HepG2 (cell line): ENCODE measurements around the gene SMIM10L2A. TPM values are rescaled to one million over a fixed set of nuclear protein-coding genes. Genes with fewer than 3 reads are reported as not detected.

ENCODE experiments used
- ATAC-seq: fragments of 200-7000 bp; cut with Tn5 transposase; 3 replicates; pipeline ENCODE4 v1.9.1; 2020; ENCODE audit warnings: mild to moderate bottlenecking, moderate library complexity
- BruUV-seq: library from RNA; stranded (reverse); fragments of 400-500 nt; replicated peaks from 2 replicates; lab custom pipeline; 2021; lab: Mats Ljungman, UMichigan
- CTCF ChIA-PET: fragments of 300-600 bp; formaldehyde crosslinking; extraction: SDS; loops from one replicate; lab custom pipeline; 2021; ENCODE audit warnings: low total read pairs, inconsistent platforms, low intra/inter-chr PET ratio; lab: Yijun Ruan, JAX
- POLR2A ChIA-PET: fragments of 350-600 bp; sonication (Branson Sonifier 250); formaldehyde crosslinking; loops from one replicate; lab custom pipeline; 2020; ENCODE audit warnings: antibody characterized with exemption, inconsistent platforms; lab: Yijun Ruan, JAX
- DNase-seq: peaks from one replicate; pipeline ENCODE4 v3.0.0-alpha.2; 2015; ENCODE audit warnings: low spot score
- FAIRE-seq: peaks from 3 replicates; lab custom pipeline; 2011; peaks lifted over from hg19 to GRCh38; lab: Jason Lieb, UNC
- H2AFZ ChIP-seq: one replicate; pipeline ENCODE4 v1.6.1; 2011; ENCODE audit warnings: low read length, inconsistent platforms
- H3K27ac ChIP-seq: fragments of 300-600 bp; 3 replicates; pipeline ENCODE4 v1.8.0; 2011; ENCODE audit warnings: mixed run types, mild to moderate bottlenecking, mixed read lengths, low read length, inconsistent platforms; ENCODE audit not compliant: insufficient read depth; ENCODE audit errors: extremely low read length
- H3K27me3 ChIP-seq, 2 experiments: fragments of 200-600 bp in 1 of 2; 2 replicates in 1 of 2; 3 replicates in 1 of 2; pipeline versions ENCODE4 v1.6.0 to v1.8.0; 2011; ENCODE audit warnings: low read length in 2 of 2, mild to moderate bottlenecking in 2 of 2, moderate library complexity in 2 of 2, inconsistent platforms in 1 of 2; ENCODE audit not compliant: insufficient read depth in 2 of 2, control insufficient read depth in 1 of 2
- H3K36me3 ChIP-seq, 2 experiments: fragments of 200-600 bp in 1 of 2; replicated peaks in 1 of 2; 2 replicates in 1 of 2; 3 replicates in 1 of 2; pipeline versions ENCODE4 v1.5.1 to v1.8.0; 2011; ENCODE audit warnings: low read length in 2 of 2, inconsistent platforms in 1 of 2; ENCODE audit not compliant: insufficient read depth in 2 of 2, control insufficient read depth in 1 of 2
- H3K4me1 ChIP-seq: 2 replicates; pipeline ENCODE4 v1.5.1; 2012; ENCODE audit warnings: low read length, inconsistent platforms; ENCODE audit not compliant: insufficient read depth
- H3K4me2 ChIP-seq: 2 replicates; pipeline ENCODE4 v1.6.0; 2011; ENCODE audit warnings: low read depth, low read length, inconsistent platforms
- H3K4me3 ChIP-seq, 3 experiments: fragments of 200-600 bp in 1 of 3; sonication (generic), shearing (Covaris generic) in 1 of 3; replicated peaks in 1 of 3; 2 replicates each; pipeline ENCODE4 v1.5.1; 2011 to 2016; ENCODE audit warnings: low read length in 3 of 3, inconsistent platforms in 2 of 3, low read depth in 2 of 3, mild to moderate bottlenecking in 2 of 3, control low read depth in 1 of 3, mixed read lengths in 1 of 3; ENCODE audit not compliant: insufficient read depth in 1 of 3
- H3K79me2 ChIP-seq: one replicate; pipeline ENCODE4 v1.6.1; 2011; ENCODE audit warnings: low read length, inconsistent platforms; ENCODE audit not compliant: insufficient read depth
- H3K9ac ChIP-seq: 2 replicates; pipeline ENCODE4 v1.6.0; 2011; ENCODE audit warnings: mild to moderate bottlenecking, low read depth, low read length, inconsistent platforms; ENCODE audit not compliant: insufficient read depth
- H3K9me3 ChIP-seq: 2 replicates; pipeline ENCODE4 v1.5.1; 2012; ENCODE audit warnings: mild to moderate bottlenecking, low read length
- H4K20me1 ChIP-seq: 2 replicates; pipeline ENCODE4 v1.6.0; 2011; ENCODE audit warnings: inconsistent platforms, mild to moderate bottlenecking, low read length, moderate library complexity; ENCODE audit not compliant: insufficient read depth
- HMG20B ChIP-seq: conservative IDR thresholded peaks from 2 replicates; pipeline ENCODE4 v1.6.1; 2016; ENCODE audit warnings: missing genetic modification reagents, missing compliant biosample characterization
- MAF1 ChIP-seq: sonication (generic); formaldehyde crosslinking; IDR thresholded peaks from 2 replicates; pipeline ENCODE4 v1.5.0; 2020; ENCODE audit warnings: missing genetic modification reagents, borderline replicate concordance
- NCOA5 ChIP-seq: sonication (generic); formaldehyde crosslinking; IDR thresholded peaks from 2 replicates; pipeline ENCODE4 v1.4.0; 2020; ENCODE audit warnings: missing genetic modification reagents
- NR2F1 ChIP-seq, 2 experiments: fragments of 450-650 bp in 1 of 2; formaldehyde crosslinking in 1 of 2; IDR thresholded peaks; 2 replicates each; pipeline versions ENCODE4 v1.5.0 to v1.6.1; 2016 to 2020; ENCODE audit warnings: mild to moderate bottlenecking in 1 of 2, missing compliant biosample characterization in 1 of 2, missing genetic modification reagents in 1 of 2, moderate library complexity in 1 of 2
- PLRG1 ChIP-seq: fragments of 450-650 bp; conservative IDR thresholded peaks from 2 replicates; pipeline ENCODE4 v1.6.1; 2016
- RNF2 ChIP-seq: fragments of 450-650 bp; conservative IDR thresholded peaks from 2 replicates; pipeline ENCODE4 v1.6.1; 2016; ENCODE audit warnings: low read depth
- SAFB2 ChIP-seq: sonication (generic); formaldehyde crosslinking; IDR thresholded peaks from 2 replicates; pipeline ENCODE4 v1.5.1; 2020; ENCODE audit warnings: missing genetic modification reagents, low read depth, mild to moderate bottlenecking, borderline replicate concordance
- ZNF598 ChIP-seq: sonication (generic); formaldehyde crosslinking; IDR thresholded peaks from 2 replicates; pipeline ENCODE4 v1.5.1; 2020; ENCODE audit warnings: mild to moderate bottlenecking, missing genetic modification reagents, borderline replicate concordance
- ZNF619 ChIP-seq: sonication (generic); formaldehyde crosslinking; IDR thresholded peaks from 2 replicates; pipeline ENCODE4 v1.4.0; 2020; ENCODE audit warnings: mild to moderate bottlenecking, missing genetic modification reagents
- ZNF672 ChIP-seq: sonication (generic); formaldehyde crosslinking; IDR thresholded peaks from 2 replicates; pipeline ENCODE4 v1.8.1; 2022; ENCODE audit warnings: missing genetic modification reagents
- WGBS: methylation state at CpG from one replicate; pipeline ENCODE4 v1.1.6; 2017; ENCODE audit warnings: low lambda C conversion rate; 5-methylcytosine and 5-hydroxymethylcytosine counted together
- in situ Hi-C: cut with HindIII; loops from 2 replicates; pipeline ENCODE4 v1.10.0; 2017; ENCODE audit warnings: low pct_unique_long_range_greater_than_20kb; ENCODE audit not compliant: extremely low pct_ligation_motif_present
- intact Hi-C: fragments of 100-400 bp; cut with micrococcal nuclease; formaldehyde crosslinking; loops from one replicate; pipeline ENCODE4 v1.10.0; 2022; ENCODE audit not compliant: unreplicated experiment
- polyA plus RNA-seq, 8 experiments: library from polyadenylated mRNA; depleted of rRNA in 3 of 8; stranded (reverse) in 7 of 8; unstranded in 1 of 8; fragments of >200 nt; fragmentation: Illumina TruSeq in 4 of 8; extraction: Trizol in 4 of 8; gene quantifications; 2 replicates each; pipeline versions ENCODE4 v1.2.1 to v1.2.3, GENCODE V29; 2011 to 2016; ENCODE audit warnings: low read depth in 4 of 8, missing spikeins in 1 of 8, mixed read lengths in 1 of 8; ENCODE audit not compliant: insufficient read depth in 1 of 8
- total RNA-seq, 5 experiments: library from RNA; depleted of rRNA; stranded (reverse); fragments of >200 nt; fragmentation: Illumina TruSeq; extraction: Trizol; gene quantifications; 2 replicates each; pipeline ENCODE4 v1.2.3, GENCODE V29; 2016; ENCODE audit warnings: low read depth in 1 of 5
- TF ChIP-seq, protein P1 (sequence below): sonication (generic); formaldehyde crosslinking; IDR thresholded peaks from 2 replicates; pipeline ENCODE4 v1.5.1; 2020; ENCODE audit warnings: missing genetic modification reagents, mild to moderate bottlenecking, borderline replicate concordance
- TF ChIP-seq, protein P2 (sequence below): sonication (generic); formaldehyde crosslinking; IDR thresholded peaks from 2 replicates; pipeline ENCODE4 v1.8.1; 2022; ENCODE audit warnings: low read depth, mild to moderate bottlenecking, missing genetic modification reagents

Gene SMIM10L2A
- total and polyA plus RNA-seq, 2 of the 13 experiments (the other 11 are each of a cell fraction or from before 2014, with no cell fraction given), result not detected

DNA sequence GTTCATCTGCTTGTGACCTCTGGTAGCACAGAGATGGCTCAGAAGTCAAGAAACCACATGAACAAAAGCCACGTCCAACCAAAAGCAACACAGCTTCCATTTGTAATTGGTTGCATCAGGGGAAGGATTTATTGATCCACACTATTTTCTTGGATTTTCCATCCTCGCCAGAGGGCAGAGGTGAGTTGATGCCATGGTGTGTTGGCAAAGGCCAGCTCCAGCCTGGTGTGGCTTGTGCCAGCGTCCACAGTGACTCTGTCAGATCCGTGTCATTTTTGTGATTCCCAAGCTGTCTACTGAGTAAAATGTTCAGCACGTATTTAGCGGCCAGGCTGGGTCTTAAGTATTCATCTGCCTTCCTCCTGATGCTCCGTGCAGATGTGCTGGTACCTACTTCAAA lies 30.0 kb upstream of the SMIM10L2A start:
- Histone ChIP-seq H4K20me1 (no peaks in the 10 kb centered on the region), H3K9ac (no peak overlapping the region), H3K27ac (no peak overlapping the region), H3K4me3 (no peak overlapping the region), H3K4me1 (no peaks in the 10 kb centered on the region), H3K4me2 (no peak overlapping the region), H3K27me3 (no peaks in the 10 kb centered on the region), H3K79me2 (no peaks in the 10 kb centered on the region), H2AFZ (no peak overlapping the region), H3K9me3 (no peaks in the 10 kb centered on the region), H3K36me3 (no peaks in the 10 kb centered on the region)
- no CpG with 5 or more reads among the region's 7 CpGs for WGBS
- BruUV-seq, result no TSS peak
- DNase-seq, result no peak
- in situ Hi-C loops (no loop called here), intact Hi-C loops (no loop called here)
- ChIA-PET POLR2A (no interaction called here), CTCF (no interaction called here)
- ATAC-seq, result no peak
- TF ChIP-seq ZNF672 (CRISPR knock-in tag) (no peak), PLRG1 (no peak), RNF2 (no peak)
- TF ChIP-seq, protein P1, sequence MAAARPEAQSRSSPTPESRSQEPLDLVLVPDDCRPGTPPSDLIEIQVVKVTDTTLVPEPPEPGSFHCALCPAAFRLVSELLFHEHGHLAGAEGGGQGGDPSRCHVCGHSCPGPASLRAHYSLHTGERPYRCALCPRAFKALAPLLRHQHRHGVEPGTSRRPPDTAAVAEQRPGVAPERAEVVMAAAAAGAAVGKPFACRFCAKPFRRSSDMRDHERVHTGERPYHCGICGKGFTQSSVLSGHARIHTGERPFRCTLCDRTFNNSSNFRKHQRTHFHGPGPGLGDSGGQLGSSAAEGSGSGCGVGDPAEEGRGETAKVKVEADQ (CRISPR knock-in tag), result no peak
- no peak for FAIRE-seq

DNA sequence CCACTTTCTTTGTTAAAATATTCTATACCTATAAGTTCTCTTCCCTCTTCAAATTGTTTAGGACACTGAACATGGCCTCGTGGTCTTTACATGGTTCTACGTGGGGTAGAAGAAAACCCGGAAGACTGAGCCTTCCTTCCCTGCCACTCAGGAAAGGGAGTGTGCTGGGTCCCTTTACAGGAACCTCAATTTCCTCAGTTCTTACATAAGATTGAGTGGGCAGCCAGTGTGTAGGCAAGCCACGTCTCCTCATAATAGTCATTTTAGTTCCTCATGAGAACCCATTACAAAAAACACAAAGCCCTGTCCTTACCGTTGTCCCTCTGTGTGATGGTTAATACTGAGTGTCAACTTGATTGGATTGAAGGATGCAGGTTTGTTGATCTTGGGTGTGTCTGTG lies 28.7 kb upstream of the SMIM10L2A start:
- in situ Hi-C loops (no loop called here), intact Hi-C loops (no loop called here)
- ChIA-PET CTCF (no interaction called here), POLR2A (no interaction called here)
- H2AFZ ChIP-seq, result no peak overlapping the region
- no peak for ATAC-seq
- no peak overlapping the region for H3K9ac ChIP-seq
- H3K9me3 ChIP-seq, result no peaks in the 10 kb centered on the region
- no peaks in the 10 kb centered on the region for H3K36me3 ChIP-seq
- H3K4me3 ChIP-seq, result no peak overlapping the region
- WGBS, result 55% methylated on average over 3 of the region's 5 CpGs
- BruUV-seq, result no TSS peak
- no peak for DNase-seq
- no peak for FAIRE-seq
- no peak overlapping the region for H3K4me2 ChIP-seq
- no peaks in the 10 kb centered on the region for H3K79me2 ChIP-seq
- no peaks in the 10 kb centered on the region for H3K27me3 ChIP-seq
- H3K27ac ChIP-seq, result no peak overlapping the region
- no peaks in the 10 kb centered on the region for H4K20me1 ChIP-seq
- H3K4me1 ChIP-seq, result no peaks in the 10 kb centered on the region
- TF ChIP-seq ZNF598 (CRISPR knock-in tag) (no peak), ZNF619 (CRISPR knock-in tag) (no peak), NR2F1 (CRISPR knock-in tag; IDR thresholded peaks at IDR 0.05) (no peak), SAFB2 (CRISPR knock-in tag) (no peak), MAF1 (CRISPR knock-in tag) (no peak), NCOA5 (CRISPR knock-in tag) (no peak), HMG20B (CRISPR knock-in tag) (no peak)
- TF ChIP-seq, protein P2, sequence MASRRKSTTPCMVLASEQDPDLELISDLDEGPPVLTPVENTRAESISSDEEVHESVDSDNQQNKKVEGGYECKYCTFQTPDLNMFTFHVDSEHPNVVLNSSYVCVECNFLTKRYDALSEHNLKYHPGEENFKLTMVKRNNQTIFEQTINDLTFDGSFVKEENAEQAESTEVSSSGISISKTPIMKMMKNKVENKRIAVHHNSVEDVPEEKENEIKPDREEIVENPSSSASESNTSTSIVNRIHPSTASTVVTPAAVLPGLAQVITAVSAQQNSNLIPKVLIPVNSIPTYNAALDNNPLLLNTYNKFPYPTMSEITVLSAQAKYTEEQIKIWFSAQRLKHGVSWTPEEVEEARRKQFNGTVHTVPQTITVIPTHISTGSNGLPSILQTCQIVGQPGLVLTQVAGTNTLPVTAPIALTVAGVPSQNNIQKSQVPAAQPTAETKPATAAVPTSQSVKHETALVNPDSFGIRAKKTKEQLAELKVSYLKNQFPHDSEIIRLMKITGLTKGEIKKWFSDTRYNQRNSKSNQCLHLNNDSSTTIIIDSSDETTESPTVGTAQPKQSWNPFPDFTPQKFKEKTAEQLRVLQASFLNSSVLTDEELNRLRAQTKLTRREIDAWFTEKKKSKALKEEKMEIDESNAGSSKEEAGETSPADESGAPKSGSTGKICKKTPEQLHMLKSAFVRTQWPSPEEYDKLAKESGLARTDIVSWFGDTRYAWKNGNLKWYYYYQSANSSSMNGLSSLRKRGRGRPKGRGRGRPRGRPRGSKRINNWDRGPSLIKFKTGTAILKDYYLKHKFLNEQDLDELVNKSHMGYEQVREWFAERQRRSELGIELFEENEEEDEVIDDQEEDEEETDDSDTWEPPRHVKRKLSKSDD (CRISPR knock-in tag), result no peak
